Body of pancreas (tissue), 4 donors: ENCODE data around the gene PRR36.

ENCODE experiments used
- POLR2A ChIP-seq, 3 donors: fragments of 450-650 bp; IDR thresholded peaks; one replicate each; pipeline ENCODE4 v1.6.1; 2016; ENCODE audit warnings: antibody characterized with exemption in 3 of 3, mild to moderate bottlenecking in 2 of 3
- TF ChIP-seq, protein P1 (sequence below), 7 experiments: fragments of 450-650 bp in 4 of 7; fragments of 200-600 bp in 3 of 7; sonication (generic) in 3 of 7; IDR thresholded peaks; one replicate each; pipeline ENCODE4 v1.5.1; 2016 to 2019; ENCODE audit warnings: antibody characterized with exemption in 7 of 7

GRCh38 chr19:7874897-7875273, 695 bp upstream of the PRR36 start:
- TF ChIP-seq POLR2A (IDR thresholded peaks at IDR 0.05), result no peak
- TF ChIP-seq, protein P1, sequence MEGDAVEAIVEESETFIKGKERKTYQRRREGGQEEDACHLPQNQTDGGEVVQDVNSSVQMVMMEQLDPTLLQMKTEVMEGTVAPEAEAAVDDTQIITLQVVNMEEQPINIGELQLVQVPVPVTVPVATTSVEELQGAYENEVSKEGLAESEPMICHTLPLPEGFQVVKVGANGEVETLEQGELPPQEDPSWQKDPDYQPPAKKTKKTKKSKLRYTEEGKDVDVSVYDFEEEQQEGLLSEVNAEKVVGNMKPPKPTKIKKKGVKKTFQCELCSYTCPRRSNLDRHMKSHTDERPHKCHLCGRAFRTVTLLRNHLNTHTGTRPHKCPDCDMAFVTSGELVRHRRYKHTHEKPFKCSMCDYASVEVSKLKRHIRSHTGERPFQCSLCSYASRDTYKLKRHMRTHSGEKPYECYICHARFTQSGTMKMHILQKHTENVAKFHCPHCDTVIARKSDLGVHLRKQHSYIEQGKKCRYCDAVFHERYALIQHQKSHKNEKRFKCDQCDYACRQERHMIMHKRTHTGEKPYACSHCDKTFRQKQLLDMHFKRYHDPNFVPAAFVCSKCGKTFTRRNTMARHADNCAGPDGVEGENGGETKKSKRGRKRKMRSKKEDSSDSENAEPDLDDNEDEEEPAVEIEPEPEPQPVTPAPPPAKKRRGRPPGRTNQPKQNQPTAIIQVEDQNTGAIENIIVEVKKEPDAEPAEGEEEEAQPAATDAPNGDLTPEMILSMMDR (IDR thresholded peaks at IDR 0.05), result no peak
